Loucy (cell line): ENCODE data around the gene ZNRD2.

ENCODE experiments used
- H2AFZ ChIP-seq: fragments of 200-600 bp; sonication (generic); 2 replicates; pipeline ENCODE4 v1.6.0; 2016; ENCODE audit warnings: antibody characterized with exemption, mild to moderate bottlenecking, low read length, moderate library complexity
- H3F3A ChIP-seq: fragments of 200-600 bp; 2 replicates; pipeline ENCODE4 v1.6.0; 2016; ENCODE audit warnings: antibody characterized with exemption, low read depth, mild to moderate bottlenecking
- H3K27me3 ChIP-seq: fragments of 200-600 bp; sonication (generic); 2 replicates; pipeline ENCODE4 v1.6.1; 2014; ENCODE audit warnings: low read length, mild to moderate bottlenecking; ENCODE audit not compliant: insufficient read depth, poor library complexity, severe bottlenecking
- H3K36me3 ChIP-seq: fragments of 200-600 bp; sonication (generic); 2 replicates; pipeline ENCODE4 v1.6.1; 2016; ENCODE audit warnings: low read length; ENCODE audit not compliant: insufficient read depth
- H3K4me1 ChIP-seq: fragments of 200-600 bp; sonication (generic); 2 replicates; pipeline ENCODE4 v1.5.1; 2014; ENCODE audit warnings: low read length, mild to moderate bottlenecking; ENCODE audit not compliant: insufficient read depth, poor library complexity, severe bottlenecking
- H3K4me2 ChIP-seq: fragments of 200-600 bp; sonication (generic); 2 replicates; pipeline ENCODE4 v1.6.0; 2014; ENCODE audit warnings: antibody characterized with exemption, low read length, low read depth, mild to moderate bottlenecking; ENCODE audit not compliant: poor library complexity, severe bottlenecking
- H3K4me3 ChIP-seq: fragments of 200-600 bp; sonication (generic); 2 replicates; pipeline ENCODE4 v1.5.1; 2014; ENCODE audit warnings: low read length, mild to moderate bottlenecking, mixed read lengths; ENCODE audit not compliant: poor library complexity, severe bottlenecking
- H3K79me2 ChIP-seq: fragments of 200-600 bp; sonication (generic); 2 replicates; pipeline ENCODE4 v1.6.1; 2014; ENCODE audit warnings: low read length; ENCODE audit not compliant: insufficient read depth
- H3K9ac ChIP-seq: fragments of 200-600 bp; sonication (generic); 2 replicates; pipeline ENCODE4 v1.6.0; 2014; ENCODE audit warnings: mild to moderate bottlenecking, low read depth, low read length, moderate library complexity; ENCODE audit not compliant: poor library complexity, severe bottlenecking
- H3K9me2 ChIP-seq: fragments of 200-600 bp; sonication (generic); replicated peaks from 2 replicates; pipeline ENCODE4 v1.6.1; 2016; ENCODE audit warnings: low read depth, low read length, mixed read lengths
- H3K9me3 ChIP-seq: fragments of 200-600 bp; sonication (generic); 2 replicates; pipeline ENCODE4 v1.6.1; 2014; ENCODE audit warnings: mild to moderate bottlenecking, antibody characterized with exemption, low read length, low read depth; ENCODE audit not compliant: insufficient read depth
- H4K20me1 ChIP-seq: fragments of 200-600 bp; sonication (generic); 2 replicates; pipeline ENCODE4 v1.6.0; 2014; ENCODE audit warnings: antibody characterized with exemption, low read length, mild to moderate bottlenecking; ENCODE audit not compliant: insufficient read depth, poor library complexity, severe bottlenecking
- CTCF ChIP-seq: fragments of 200-600 bp; sonication (generic); conservative IDR thresholded peaks from 2 replicates; pipeline ENCODE4 v1.5.1; 2014; ENCODE audit warnings: mild to moderate bottlenecking, antibody characterized with exemption, low read length
- EZH2phosphoT487 ChIP-seq: fragments of 200-600 bp; IDR thresholded peaks from 2 replicates; pipeline ENCODE4 v1.6.1; 2018; ENCODE audit warnings: antibody characterized with exemption, mild to moderate bottlenecking, moderate library complexity, borderline replicate concordance

ZNRD2 gene

DNA sequence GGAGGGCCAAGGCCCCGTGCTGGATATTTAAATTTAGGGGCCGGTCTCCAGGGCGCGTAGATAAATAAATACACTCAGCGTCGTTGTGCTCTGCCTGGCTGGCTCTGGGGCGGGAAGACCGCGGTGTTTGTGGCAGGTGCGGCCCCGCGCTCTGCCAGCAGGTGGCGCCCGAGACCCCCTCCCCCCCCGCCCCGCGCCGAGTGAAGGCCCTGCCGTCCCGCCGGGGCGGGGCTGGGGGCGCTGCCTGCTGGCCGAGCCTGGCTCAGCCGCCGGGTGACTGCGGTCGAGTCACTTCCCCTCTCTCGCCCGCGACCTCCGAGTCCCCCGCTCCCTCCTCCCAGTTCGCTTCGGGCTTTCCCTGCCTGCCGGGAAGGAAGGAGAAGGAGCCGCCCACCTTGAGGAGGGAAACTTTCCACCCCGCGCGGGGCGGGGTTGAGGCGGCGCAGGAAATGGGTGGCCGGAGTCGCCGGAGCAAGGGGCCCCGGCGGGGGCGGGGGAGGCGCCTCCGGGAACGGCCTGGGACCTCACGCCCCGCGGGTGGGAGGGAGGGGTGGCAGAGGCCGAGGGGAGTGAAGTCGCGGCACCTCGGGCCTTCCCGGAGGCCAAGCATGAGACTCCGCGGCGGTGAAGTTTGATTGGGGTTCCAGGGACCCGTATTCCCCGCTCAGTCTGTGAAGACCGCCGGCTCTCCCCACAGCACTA lies 4.0 kb downstream of the ZNRD2 start:
- Histone ChIP-seq H3K9me2 (no peaks in the 10 kb centered on the region), H4K20me1 (peaks cover 28% of the 10 kb centered on the region), H3K9ac (peak overlapping the region; percentile 74), H3K36me3 (no peaks in the 10 kb centered on the region), H3K9me3 (no peaks in the 10 kb centered on the region), H2AFZ (peak overlapping the region; percentile 13; the same call in 1 of the 2 replicates), H3K27me3 (no peaks in the 10 kb centered on the region), H3K4me3 (peak overlapping the region; percentile 90), H3K4me1 (peaks cover 59% of the 10 kb centered on the region), H3K79me2 (peaks cover 52% of the 10 kb centered on the region), H3K4me2 (peak overlapping the region; percentile 90), H3F3A (peaks cover 16% of the 10 kb centered on the region)
- TF ChIP-seq CTCF (peak; percentile 61), EZH2phosphoT487 (no peak)

DNA sequence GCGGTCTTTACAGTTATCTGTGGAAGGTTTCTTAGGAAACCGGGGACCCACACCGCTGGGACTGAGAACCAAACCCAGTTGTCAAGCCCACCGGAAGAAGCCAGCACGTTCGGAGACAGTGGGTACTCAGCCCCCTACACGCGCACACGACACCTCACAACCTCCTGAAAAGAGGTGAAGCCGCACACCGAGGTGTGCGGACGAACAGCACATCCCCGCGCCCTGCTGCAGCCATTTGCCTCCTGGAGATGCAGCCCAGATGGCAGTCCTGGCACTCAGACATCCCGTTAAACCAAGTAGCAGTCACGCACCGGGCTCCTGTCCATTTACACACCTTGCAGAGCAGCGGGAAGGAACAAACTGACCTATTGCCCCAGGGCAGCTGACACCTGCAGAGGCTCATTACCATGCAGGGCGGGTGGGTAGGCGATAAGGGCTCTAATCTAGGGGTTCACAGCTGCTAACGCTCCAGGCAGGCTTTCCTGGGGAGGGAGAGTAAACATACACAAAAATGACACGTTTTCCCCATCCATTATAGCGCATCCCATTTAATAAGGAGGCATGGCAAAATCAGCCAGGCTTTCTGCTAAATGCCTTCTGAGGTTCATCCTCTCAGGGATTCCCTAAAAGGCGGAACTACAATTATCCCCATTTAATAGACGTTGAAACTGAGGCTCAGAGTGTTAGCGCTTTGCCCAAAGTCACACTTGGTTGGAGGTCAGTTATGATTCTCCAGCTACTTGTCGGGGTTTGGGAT lies 4.7 kb downstream of the ZNRD2 start:
- no peaks in the 10 kb centered on the region for H3K9me2 ChIP-seq
- H4K20me1 ChIP-seq, result peaks cover 28% of the 10 kb centered on the region
- H3K36me3 ChIP-seq, result no peaks in the 10 kb centered on the region
- peaks cover 51% of the 10 kb centered on the region for H3K79me2 ChIP-seq
- H3F3A ChIP-seq, result peaks cover 11% of the 10 kb centered on the region
- TF ChIP-seq CTCF (no peak), EZH2phosphoT487 (no peak)
- H3K4me3 ChIP-seq, result peak overlapping the region; percentile 75
- H3K9me3 ChIP-seq, result no peaks in the 10 kb centered on the region
- no peaks in the 10 kb centered on the region for H3K27me3 ChIP-seq
- H2AFZ ChIP-seq, result peak overlapping the region; percentile 13; the same call in 1 of the 2 replicates
- H3K4me2 ChIP-seq, result peak overlapping the region; percentile 85
- peaks cover 53% of the 10 kb centered on the region for H3K4me1 ChIP-seq
- peak overlapping the region; percentile 74 for H3K9ac ChIP-seq

DNA sequence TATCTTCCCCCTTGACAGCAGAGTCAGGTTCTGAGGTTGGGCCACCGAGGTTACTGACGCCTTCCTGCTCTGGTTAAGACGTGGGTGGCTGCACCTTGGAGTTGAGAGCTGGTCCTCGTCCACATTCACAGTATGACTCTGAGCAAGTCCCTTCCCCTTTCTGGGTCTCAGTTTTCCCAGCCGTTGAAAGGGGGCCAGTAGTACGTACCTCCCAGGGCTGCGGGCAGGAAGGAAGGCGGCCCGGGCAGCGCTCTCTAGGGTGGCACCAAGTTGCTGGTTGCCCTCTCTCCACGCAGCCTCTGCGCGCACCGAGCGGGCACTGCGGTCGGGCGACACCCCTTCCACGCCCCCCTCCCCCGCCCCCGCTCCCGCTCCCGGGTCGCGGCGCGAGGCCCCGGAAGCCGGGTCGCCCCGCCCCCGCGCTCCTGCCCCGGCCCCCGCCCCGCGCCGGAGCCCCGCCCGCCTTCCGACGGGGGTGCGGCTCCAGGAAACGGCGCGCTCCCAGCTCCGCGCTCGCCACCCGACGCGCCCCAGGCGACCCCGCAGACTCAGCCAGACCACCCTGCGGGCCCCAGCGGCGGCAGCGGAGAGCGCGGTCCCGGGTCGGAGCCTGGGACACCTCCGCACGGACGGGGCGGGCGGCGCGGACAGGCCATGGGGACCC lies 5.4 kb downstream of the ZNRD2 start, which contains the start of gene EHBP1L1:
Gene EHBP1L1 (plus strand): TSS at position 486 of the 664 bp plus-strand sequence. CDS start 250 bp downstream, outside the sequence.
- no peak within 1 kb of the TSS for H2AFZ ChIP-seq
- H3K79me2 ChIP-seq, result peaks cover 46% of the 10 kb centered on the region
- peak within 1 kb of the TSS; percentile 75 for H3K4me3 ChIP-seq
- TF ChIP-seq CTCF (no peak), EZH2phosphoT487 (no peak)
- no peaks in the 10 kb centered on the region for H3K9me2 ChIP-seq
- peaks cover 24% of the 10 kb centered on the region for H4K20me1 ChIP-seq
- peaks cover 53% of the 10 kb centered on the region for H3K4me1 ChIP-seq
- no peaks in the 10 kb centered on the region for H3K36me3 ChIP-seq
- peaks cover 11% of the 10 kb centered on the region for H3F3A ChIP-seq
- H3K27me3 ChIP-seq, result no peaks in the 10 kb centered on the region
- H3K9me3 ChIP-seq, result no peaks in the 10 kb centered on the region
- peak within 1 kb of the TSS; percentile 85 for H3K4me2 ChIP-seq
- peak within 1 kb of the TSS; percentile 79 for H3K9ac ChIP-seq
